Hepatocyte (in vitro differentiated cells): ENCODE data around the gene NRCAM.

Source experiments
- EZH2 ChIP-seq: fragments of 200-600 bp; sonication (generic); IDR thresholded peaks from 2 replicates; pipeline ENCODE4 v1.6.1; 2016; ENCODE audit warnings: antibody characterized with exemption, mild to moderate bottlenecking, borderline replicate concordance
- EZH2phosphoT487 ChIP-seq: fragments of 200-600 bp; sonication (generic); IDR thresholded peaks from one replicate; pipeline ENCODE4 v1.6.1; 2018; ENCODE audit warnings: antibody characterized with exemption, mild to moderate bottlenecking, low read depth, moderate library complexity; ENCODE audit not compliant: unreplicated experiment, severe bottlenecking
- TF ChIP-seq, protein P1 (sequence below): fragments of 200-600 bp; sonication (generic); IDR thresholded peaks from 2 replicates; pipeline ENCODE4 v1.5.1; 2016; ENCODE audit warnings: antibody characterized with exemption, mild to moderate bottlenecking; ENCODE audit not compliant: poor library complexity

DNA sequence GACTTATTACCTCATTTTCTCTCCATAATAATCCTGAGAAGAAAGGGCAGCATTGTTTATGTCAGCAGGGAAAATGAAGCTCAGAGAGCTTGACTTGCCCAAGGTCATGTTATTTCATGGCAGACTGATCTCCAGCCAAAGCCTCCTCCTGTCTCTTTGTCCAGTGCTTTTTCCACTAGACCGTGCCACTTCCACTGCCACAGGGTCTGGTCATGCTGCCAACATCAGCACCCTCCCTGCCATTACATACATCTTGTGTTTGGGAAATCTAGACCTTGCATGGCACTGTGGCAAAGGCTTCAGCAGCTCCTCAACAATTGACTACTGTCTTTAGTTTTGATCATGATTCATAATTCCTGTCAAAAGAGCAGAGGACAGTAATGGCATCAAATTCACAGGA, 25.1 kb downstream of the NRCAM start:
- TF ChIP-seq, protein P1, sequence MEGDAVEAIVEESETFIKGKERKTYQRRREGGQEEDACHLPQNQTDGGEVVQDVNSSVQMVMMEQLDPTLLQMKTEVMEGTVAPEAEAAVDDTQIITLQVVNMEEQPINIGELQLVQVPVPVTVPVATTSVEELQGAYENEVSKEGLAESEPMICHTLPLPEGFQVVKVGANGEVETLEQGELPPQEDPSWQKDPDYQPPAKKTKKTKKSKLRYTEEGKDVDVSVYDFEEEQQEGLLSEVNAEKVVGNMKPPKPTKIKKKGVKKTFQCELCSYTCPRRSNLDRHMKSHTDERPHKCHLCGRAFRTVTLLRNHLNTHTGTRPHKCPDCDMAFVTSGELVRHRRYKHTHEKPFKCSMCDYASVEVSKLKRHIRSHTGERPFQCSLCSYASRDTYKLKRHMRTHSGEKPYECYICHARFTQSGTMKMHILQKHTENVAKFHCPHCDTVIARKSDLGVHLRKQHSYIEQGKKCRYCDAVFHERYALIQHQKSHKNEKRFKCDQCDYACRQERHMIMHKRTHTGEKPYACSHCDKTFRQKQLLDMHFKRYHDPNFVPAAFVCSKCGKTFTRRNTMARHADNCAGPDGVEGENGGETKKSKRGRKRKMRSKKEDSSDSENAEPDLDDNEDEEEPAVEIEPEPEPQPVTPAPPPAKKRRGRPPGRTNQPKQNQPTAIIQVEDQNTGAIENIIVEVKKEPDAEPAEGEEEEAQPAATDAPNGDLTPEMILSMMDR = no peak
- TF ChIP-seq EZH2 (no peak), EZH2phosphoT487 (no peak)
